WTC11 (cell line): Measurements from ENCODE around the gene ANO10. TPM values are rescaled to one million over a fixed set of nuclear protein-coding genes. Genes with fewer than 3 reads are reported as not detected.

ENCODE experiments used
- ATAC-seq: fragments of 200-7000 bp; cut with Tn5 transposase; 2 replicates; pipeline ENCODE4 v1.10.0; 2021; ENCODE audit warnings: mild to moderate bottlenecking, moderate library complexity
- CTCF ChIA-PET: fragments of 300-600 bp; sonication (Branson Sonifier 250); formaldehyde crosslinking; loops from one replicate; lab custom pipeline; 2021; ENCODE audit warnings: antibody characterized with exemption; lab: Charles Lee
- POLR2A ChIA-PET: fragments of 350-600 bp; sonication (Branson Sonifier 250); formaldehyde crosslinking; loops from one replicate; lab custom pipeline; 2021; ENCODE audit warnings: antibody characterized with exemption; lab: Charles Lee
- DNase-seq: peaks from one replicate; pipeline ENCODE4 v3.0.0; 2021; ENCODE audit warnings: low spot score
- H3K27ac Mint-ChIP-seq: 2 replicates; pipeline ENCODE4 v1.8.0; 2021; ENCODE audit warnings: mixed read lengths
- H3K27me3 Mint-ChIP-seq: 2 replicates; pipeline ENCODE4 v1.8.0; 2021; ENCODE audit warnings: low read depth, mild to moderate bottlenecking, moderate library complexity, mixed read lengths
- H3K36me3 Mint-ChIP-seq: 2 replicates; pipeline ENCODE4 v1.8.0; 2021; ENCODE audit warnings: mixed read lengths
- H3K4me1 Mint-ChIP-seq: 2 replicates; pipeline ENCODE4 v1.8.0; 2022; ENCODE audit warnings: mixed read lengths
- H3K4me3 Mint-ChIP-seq: 2 replicates; pipeline ENCODE4 v1.8.0; 2021; ENCODE audit warnings: mild to moderate bottlenecking, moderate library complexity, mixed read lengths
- H3K9me3 Mint-ChIP-seq: 2 replicates; pipeline ENCODE4 v1.8.0; 2021; ENCODE audit warnings: mixed read lengths
- CREB1 ChIP-seq: sonication (generic); formaldehyde crosslinking; IDR thresholded peaks from 2 replicates; pipeline ENCODE4 v1.8.0; 2023; ENCODE audit warnings: mild to moderate bottlenecking, missing genetic modification reagents
- HMGA2 ChIP-seq: fragments of 250-450 bp; sonication (Bioruptor Pico); IDR thresholded peaks from 2 replicates; pipeline ENCODE4 v1.4.0; 2021; ENCODE audit warnings: mild to moderate bottlenecking, moderate library complexity
- KAT7 ChIP-seq: sonication (generic); formaldehyde crosslinking; IDR thresholded peaks from 2 replicates; pipeline ENCODE4 v1.8.1; 2023; ENCODE audit warnings: missing genetic modification reagents, mild to moderate bottlenecking, borderline replicate concordance
- MXD4 ChIP-seq: fragments of 250-450 bp; sonication (Bioruptor Pico); IDR thresholded peaks from 2 replicates; pipeline ENCODE4 v1.8.0; 2021; ENCODE audit warnings: mild to moderate bottlenecking, moderate library complexity, borderline replicate concordance
- MYBL2 ChIP-seq: sonication (generic); formaldehyde crosslinking; IDR thresholded peaks from 2 replicates; pipeline ENCODE4 v1.8.1; 2023; ENCODE audit warnings: mild to moderate bottlenecking, moderate library complexity, missing genetic modification reagents
- NFATC4 ChIP-seq: fragments of 250-450 bp; sonication (Bioruptor Pico); IDR thresholded peaks from 2 replicates; pipeline ENCODE4 v1.9.0; 2021; ENCODE audit warnings: mild to moderate bottlenecking
- NR2C2 ChIP-seq: sonication (generic); formaldehyde crosslinking; IDR thresholded peaks from 2 replicates; pipeline ENCODE4 v1.8.0; 2022; ENCODE audit warnings: mild to moderate bottlenecking, missing genetic modification reagents
- OVOL2 ChIP-seq: fragments of 250-450 bp; sonication (Bioruptor Pico); IDR thresholded peaks from 2 replicates; pipeline ENCODE4 v1.9.0; 2021; ENCODE audit warnings: mild to moderate bottlenecking, borderline replicate concordance
- RELA ChIP-seq: sonication (generic); formaldehyde crosslinking; IDR thresholded peaks from 2 replicates; pipeline ENCODE4 v1.8.1; 2022; ENCODE audit warnings: missing genetic modification reagents, mild to moderate bottlenecking, borderline replicate concordance
- SMAD4 ChIP-seq: sonication (generic); formaldehyde crosslinking; IDR thresholded peaks from 2 replicates; pipeline ENCODE4 v1.8.0; 2022; ENCODE audit warnings: mild to moderate bottlenecking, missing genetic modification reagents
- SOX15 ChIP-seq: fragments of 250-450 bp; sonication (Bioruptor Pico); IDR thresholded peaks from 2 replicates; pipeline ENCODE4 v1.9.0; 2021; ENCODE audit warnings: mild to moderate bottlenecking
- ZNF671 ChIP-seq: fragments of 250-450 bp; sonication (Bioruptor Pico); IDR thresholded peaks from 2 replicates; pipeline ENCODE4 v1.8.0; 2021; ENCODE audit warnings: mild to moderate bottlenecking
- total RNA-seq: library from RNA; stranded (reverse); gene quantifications from 3 replicates; pipeline ENCODE4 v1.2.3, GENCODE V29; 2021
- TF ChIP-seq, protein P1 (sequence below): sonication (generic); formaldehyde crosslinking; IDR thresholded peaks from 2 replicates; pipeline ENCODE4 v1.8.1; 2023; ENCODE audit warnings: mild to moderate bottlenecking, missing genetic modification reagents, borderline replicate concordance
- TF ChIP-seq, protein P2 (sequence below): sonication (generic); formaldehyde crosslinking; conservative IDR thresholded peaks from 2 replicates; pipeline ENCODE4 v1.8.1; 2023; ENCODE audit warnings: mild to moderate bottlenecking, low read depth, missing genetic modification reagents, moderate library complexity
- TF ChIP-seq, protein P3 (sequence below): sonication (generic); formaldehyde crosslinking; IDR thresholded peaks from 2 replicates; pipeline ENCODE4 v1.8.0; 2022; ENCODE audit warnings: mild to moderate bottlenecking, missing genetic modification reagents
- TF ChIP-seq, protein P4 (sequence below): sonication (generic); formaldehyde crosslinking; IDR thresholded peaks from 2 replicates; pipeline ENCODE4 v1.8.0; 2022; ENCODE audit warnings: mild to moderate bottlenecking, missing genetic modification reagents

The ANO10 gene
- total RNA-seq, 1 experiment from 2014 or later = 35.1 TPM

DNA sequence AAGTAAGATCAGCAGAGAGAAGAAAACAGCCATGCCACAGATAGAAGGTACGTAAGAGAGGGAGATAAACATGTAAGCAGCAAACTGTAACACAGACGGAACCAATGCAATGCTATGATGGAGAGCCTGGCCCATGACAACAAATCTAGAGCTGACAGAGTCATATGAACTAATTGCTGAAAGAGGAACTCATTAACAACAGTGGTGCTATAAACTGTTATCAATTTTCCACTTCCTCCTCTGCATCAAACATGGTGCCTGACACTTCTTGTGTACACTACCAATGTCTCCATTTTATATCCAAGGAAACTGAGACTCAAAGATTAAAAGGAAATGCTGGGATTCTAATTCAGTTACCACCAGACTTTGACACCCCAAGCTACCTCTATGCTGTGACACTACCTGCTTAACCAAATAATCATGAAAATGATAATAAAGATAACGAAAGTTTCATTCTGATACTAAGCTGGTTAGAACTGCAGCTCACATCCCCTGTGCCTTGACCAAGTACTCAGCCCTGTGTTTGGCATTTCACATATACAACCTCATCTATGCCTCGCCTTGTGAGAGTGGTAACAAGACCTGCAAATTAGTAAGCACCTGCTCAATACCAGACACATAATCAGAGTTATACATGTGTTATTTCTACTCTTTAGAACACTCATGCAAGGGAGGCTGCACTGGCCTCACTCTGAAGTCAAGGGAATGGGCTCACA, 79.3 kb downstream of the ANO10 start (continued):
- TF ChIP-seq KAT7 (CRISPR knock-in tag) (no peak), MYBL2 (CRISPR knock-in tag) (no peak), RELA (CRISPR knock-in tag) (no peak), CREB1 (no peak)
- TF ChIP-seq, protein P1, sequence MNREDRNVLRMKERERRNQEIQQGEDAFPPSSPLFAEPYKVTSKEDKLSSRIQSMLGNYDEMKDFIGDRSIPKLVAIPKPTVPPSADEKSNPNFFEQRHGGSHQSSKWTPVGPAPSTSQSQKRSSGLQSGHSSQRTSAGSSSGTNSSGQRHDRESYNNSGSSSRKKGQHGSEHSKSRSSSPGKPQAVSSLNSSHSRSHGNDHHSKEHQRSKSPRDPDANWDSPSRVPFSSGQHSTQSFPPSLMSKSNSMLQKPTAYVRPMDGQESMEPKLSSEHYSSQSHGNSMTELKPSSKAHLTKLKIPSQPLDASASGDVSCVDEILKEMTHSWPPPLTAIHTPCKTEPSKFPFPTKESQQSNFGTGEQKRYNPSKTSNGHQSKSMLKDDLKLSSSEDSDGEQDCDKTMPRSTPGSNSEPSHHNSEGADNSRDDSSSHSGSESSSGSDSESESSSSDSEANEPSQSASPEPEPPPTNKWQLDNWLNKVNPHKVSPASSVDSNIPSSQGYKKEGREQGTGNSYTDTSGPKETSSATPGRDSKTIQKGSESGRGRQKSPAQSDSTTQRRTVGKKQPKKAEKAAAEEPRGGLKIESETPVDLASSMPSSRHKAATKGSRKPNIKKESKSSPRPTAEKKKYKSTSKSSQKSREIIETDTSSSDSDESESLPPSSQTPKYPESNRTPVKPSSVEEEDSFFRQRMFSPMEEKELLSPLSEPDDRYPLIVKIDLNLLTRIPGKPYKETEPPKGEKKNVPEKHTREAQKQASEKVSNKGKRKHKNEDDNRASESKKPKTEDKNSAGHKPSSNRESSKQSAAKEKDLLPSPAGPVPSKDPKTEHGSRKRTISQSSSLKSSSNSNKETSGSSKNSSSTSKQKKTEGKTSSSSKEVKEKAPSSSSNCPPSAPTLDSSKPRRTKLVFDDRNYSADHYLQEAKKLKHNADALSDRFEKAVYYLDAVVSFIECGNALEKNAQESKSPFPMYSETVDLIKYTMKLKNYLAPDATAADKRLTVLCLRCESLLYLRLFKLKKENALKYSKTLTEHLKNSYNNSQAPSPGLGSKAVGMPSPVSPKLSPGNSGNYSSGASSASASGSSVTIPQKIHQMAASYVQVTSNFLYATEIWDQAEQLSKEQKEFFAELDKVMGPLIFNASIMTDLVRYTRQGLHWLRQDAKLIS (CRISPR knock-in tag) = no peak
- TF ChIP-seq, all 79 proteins: peak for 0

DNA sequence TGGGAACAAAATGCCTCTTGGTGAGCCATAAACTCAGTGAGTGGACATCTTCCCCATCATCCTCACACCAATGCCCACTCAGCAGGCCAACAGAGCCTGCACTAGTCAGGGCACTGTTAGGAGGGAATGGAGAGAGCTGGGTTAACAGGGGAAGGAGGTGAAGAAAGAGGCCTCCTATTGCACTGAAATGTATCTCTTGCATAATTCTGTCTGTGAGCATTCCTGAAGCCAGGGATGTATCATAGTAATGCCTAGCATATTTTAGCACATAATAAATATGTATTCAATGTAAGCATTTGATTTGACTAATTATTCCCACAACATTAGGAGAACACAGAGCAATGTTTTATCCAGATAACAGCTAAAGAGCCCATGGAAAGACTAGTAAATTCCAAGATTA, 81.2 kb downstream of the ANO10 start:
- Mint-ChIP-seq H3K4me3 (no peak overlapping the region), H3K27ac (no peak overlapping the region), H3K9me3 (no peaks in the 10 kb centered on the region), H3K27me3 (no peaks in the 10 kb centered on the region), H3K36me3 (no peaks in the 10 kb centered on the region), H3K4me1 (peaks cover 52% of the 10 kb centered on the region)
- ATAC-seq (no peak), DNase-seq (no peak)
- CTCF ChIA-PET = no interaction called here
- POLR2A ChIA-PET = no interaction called here
- TF ChIP-seq, protein P2, sequence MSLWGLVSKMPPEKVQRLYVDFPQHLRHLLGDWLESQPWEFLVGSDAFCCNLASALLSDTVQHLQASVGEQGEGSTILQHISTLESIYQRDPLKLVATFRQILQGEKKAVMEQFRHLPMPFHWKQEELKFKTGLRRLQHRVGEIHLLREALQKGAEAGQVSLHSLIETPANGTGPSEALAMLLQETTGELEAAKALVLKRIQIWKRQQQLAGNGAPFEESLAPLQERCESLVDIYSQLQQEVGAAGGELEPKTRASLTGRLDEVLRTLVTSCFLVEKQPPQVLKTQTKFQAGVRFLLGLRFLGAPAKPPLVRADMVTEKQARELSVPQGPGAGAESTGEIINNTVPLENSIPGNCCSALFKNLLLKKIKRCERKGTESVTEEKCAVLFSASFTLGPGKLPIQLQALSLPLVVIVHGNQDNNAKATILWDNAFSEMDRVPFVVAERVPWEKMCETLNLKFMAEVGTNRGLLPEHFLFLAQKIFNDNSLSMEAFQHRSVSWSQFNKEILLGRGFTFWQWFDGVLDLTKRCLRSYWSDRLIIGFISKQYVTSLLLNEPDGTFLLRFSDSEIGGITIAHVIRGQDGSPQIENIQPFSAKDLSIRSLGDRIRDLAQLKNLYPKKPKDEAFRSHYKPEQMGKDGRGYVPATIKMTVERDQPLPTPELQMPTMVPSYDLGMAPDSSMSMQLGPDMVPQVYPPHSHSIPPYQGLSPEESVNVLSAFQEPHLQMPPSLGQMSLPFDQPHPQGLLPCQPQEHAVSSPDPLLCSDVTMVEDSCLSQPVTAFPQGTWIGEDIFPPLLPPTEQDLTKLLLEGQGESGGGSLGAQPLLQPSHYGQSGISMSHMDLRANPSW (CRISPR knock-in tag) = no peak
- TF ChIP-seq ZNF671 (CRISPR knock-in tag) (no peak), SOX15 (CRISPR knock-in tag) (no peak), SMAD4 (CRISPR knock-in tag) (no peak)
- TF ChIP-seq, protein P1 (CRISPR knock-in tag) = no peak
- TF ChIP-seq, protein P3, sequence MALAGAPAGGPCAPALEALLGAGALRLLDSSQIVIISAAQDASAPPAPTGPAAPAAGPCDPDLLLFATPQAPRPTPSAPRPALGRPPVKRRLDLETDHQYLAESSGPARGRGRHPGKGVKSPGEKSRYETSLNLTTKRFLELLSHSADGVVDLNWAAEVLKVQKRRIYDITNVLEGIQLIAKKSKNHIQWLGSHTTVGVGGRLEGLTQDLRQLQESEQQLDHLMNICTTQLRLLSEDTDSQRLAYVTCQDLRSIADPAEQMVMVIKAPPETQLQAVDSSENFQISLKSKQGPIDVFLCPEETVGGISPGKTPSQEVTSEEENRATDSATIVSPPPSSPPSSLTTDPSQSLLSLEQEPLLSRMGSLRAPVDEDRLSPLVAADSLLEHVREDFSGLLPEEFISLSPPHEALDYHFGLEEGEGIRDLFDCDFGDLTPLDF = no peak

DNA sequence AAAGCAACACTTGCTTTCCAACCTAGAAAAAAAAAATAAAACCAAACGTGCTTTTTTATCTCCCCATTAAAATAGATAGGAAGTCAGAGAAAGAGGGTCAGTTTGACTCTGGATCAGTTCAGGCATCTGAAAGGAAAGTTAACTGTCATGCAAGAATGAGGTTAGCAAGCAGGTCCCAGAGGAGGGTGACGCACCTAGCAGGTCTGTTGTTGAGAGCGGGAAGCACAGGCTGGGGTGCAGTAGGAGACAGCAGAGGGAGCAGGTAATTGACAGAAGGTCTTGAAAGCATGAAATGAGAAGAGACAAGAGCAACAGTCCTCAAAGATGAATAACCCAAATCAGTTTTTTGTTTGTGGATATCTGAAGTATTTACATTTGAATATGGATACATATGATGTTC, 82.5 kb downstream of the ANO10 start:
- H3K27me3 Mint-ChIP-seq = no peaks in the 10 kb centered on the region
- POLR2A ChIA-PET = no interaction called here
- TF ChIP-seq NR2C2 (CRISPR knock-in tag) (no peak), OVOL2 (CRISPR knock-in tag) (no peak), NFATC4 (no peak), MXD4 (no peak), HMGA2 (CRISPR knock-in tag) (no peak)
- TF ChIP-seq, protein P1 (CRISPR knock-in tag) = no peak
- TF ChIP-seq, protein P4, sequence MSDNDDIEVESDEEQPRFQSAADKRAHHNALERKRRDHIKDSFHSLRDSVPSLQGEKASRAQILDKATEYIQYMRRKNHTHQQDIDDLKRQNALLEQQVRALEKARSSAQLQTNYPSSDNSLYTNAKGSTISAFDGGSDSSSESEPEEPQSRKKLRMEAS (CRISPR knock-in tag) = no peak
- TF ChIP-seq, all 79 proteins: peak for 0
- Mint-ChIP-seq H3K4me1 (peaks cover 58% of the 10 kb centered on the region), H3K36me3 (no peaks in the 10 kb centered on the region), H3K4me3 (no peak overlapping the region; the same call in 1 of the 2 replicates), H3K9me3 (no peaks in the 10 kb centered on the region), H3K27ac (peak overlapping the region; percentile 87; the same call in 1 of the 2 replicates)
- DNase-seq = peak; percentile 25
- CTCF ChIA-PET = no interaction called here
- peak; percentile 92 for ATAC-seq
